HG03565 (cell line): ENCODE results near the gene GOLGA8K.
"Not testable (repeated sequence)": the region's sequence is repeated elsewhere in the genome, so short reads cannot be mapped to it uniquely, and the experiment has no call there.

Source experiments
- ATAC-seq: cut with Tn5 transposase; IDR thresholded peaks from one replicate; pipeline ENCODE4 v1.9.1; 2021; ENCODE audit warnings: mild to moderate bottlenecking, moderate library complexity; ENCODE audit not compliant: unreplicated experiment

Gene GOLGA8K, protein sequence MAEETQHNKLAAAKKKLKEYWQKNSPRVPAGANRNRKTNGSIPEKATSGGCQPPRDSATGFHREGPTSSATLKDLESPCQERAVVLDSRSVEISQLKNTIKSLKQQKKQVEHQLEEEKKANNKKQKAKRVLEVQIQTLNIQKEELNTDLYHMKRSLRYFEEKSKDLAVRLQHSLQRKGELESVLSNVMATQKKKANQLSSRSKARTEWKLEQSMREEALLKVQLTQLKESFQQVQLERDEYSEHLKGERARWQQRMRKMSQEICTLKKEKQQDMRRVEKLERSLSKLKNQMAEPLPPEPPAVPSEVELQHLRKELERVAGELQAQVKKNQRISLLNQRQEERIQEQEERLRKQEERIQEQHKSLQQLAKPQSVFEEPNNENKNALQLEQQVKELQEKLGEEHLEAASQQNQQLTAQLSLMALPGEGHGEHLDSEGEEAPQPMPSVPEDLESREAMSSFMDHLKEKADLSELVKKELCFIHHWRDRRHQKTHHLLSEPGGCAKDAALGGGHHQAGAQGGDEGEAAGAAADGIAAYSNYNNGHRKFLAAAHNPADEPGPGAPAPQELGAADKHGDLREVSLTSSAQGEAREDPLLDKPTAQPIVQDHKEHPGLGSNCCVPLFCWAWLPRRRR

DNA sequence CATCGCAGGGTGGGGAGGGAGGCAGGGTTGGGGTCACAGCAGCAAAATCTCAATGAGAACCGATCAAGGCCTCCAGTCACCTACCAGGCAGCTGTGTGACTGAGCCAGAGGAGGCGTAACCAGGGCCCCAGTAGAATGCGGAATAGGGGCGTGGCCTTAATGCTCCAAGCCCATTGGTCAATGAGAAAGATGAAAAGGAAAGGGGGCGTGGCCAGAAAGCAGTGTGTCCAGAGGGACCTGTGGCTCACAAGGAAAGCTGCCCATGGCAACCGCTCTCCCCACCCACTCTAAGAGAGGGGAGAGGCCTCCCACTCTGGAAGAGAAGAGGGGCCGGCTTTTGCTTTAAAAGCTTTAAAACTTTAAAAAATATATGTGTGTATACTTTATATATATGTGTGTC, at the start of gene GOLGA8K:
Gene GOLGA8K, minus strand, starts transcription at position 101 of the 400 bp plus-strand sequence. Its CDS starts 98 bp downstream, at position 3.
- ATAC-seq, result not testable (repeated sequence)

DNA sequence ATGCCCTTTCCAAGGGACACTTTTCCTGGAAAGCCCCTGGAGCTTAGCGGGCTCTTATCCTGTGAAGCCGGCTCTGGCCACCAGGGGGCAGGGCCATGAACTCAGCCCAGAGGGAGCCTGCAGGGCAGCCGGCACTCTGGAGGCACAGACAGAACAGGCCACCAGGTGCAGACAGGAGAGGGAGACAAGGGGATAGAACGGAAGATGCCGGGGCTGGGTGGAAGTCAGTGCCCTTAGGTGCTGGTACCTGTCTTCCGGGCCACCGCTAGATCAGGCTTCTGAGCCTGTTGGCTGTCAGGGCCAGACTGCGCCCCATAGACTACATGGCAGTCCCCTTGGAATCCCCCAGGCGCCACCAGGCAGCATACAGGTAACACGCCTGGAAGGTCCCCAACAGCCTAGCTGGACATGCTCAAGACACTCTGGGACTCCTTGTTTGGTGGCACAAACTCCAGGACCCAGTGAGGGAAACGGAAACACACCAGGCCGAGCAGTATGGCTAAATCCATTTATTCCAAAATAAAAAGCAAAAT, 37.4 kb upstream of the GOLGA8K start:
- not testable (repeated sequence) for ATAC-seq

DNA sequence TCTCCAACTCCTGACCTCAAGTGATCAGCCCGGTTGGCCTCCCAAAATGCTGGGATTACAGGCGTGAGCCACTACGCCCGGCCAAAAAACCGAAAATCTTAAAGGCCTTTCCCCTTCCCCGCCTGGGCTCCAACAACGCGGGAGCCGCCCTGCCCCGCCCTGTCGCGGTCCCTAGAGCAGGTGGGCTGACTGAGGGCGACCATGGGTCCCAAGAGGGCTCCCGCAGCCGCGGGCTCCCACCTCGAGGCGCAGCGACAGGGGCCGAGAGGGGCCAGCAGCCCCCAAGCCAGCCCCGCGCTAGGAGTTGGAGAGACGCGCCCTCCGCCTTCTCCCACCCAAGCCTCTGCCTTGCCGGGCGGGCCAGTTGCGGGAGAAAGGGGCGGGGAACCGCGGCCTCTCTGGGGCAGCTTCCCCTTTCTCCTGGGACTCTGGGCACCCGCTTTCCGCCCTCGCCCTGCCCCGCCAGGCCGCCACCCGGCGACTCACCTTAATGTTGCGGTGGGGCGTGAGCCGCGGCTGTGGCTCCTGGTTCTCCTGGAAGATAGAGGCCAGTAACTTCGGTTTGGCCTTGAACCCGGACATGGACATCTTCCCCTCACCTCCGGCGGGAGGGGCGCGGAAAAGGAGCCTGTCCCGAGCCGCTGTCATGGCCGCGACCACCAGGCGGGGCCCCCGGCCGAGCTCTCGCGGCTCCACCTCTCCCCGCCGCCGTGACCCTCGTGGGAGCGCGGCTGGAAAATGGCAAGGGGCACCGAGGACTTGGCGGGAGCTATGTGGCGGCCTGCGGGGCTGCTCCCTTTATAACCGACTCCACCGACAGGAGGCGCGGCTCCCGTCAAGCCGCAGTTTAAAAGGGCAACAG, 31.2 kb upstream of the GOLGA8K start:
- not testable (repeated sequence) for ATAC-seq

DNA sequence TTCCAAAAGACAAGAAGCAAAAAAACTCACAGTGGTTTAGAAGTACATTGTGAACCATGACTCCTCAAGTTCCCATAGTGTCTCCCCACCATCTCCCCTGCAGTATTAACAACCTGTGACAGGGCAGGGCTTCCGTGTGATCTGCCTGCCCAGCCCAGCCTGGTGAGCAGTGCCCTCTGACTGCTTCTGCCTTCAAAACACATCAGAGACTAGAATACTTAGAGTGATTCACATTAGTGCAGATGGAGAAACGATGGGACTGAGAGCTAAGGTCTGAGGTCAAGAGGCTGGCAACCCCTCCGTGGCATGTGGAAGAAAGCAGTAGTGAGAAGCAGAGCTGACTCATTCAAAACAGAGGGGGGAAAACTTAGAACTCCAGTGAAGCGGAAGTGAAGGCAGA, 24.5 kb upstream of the GOLGA8K start:
- ATAC-seq, result not testable (repeated sequence)

DNA sequence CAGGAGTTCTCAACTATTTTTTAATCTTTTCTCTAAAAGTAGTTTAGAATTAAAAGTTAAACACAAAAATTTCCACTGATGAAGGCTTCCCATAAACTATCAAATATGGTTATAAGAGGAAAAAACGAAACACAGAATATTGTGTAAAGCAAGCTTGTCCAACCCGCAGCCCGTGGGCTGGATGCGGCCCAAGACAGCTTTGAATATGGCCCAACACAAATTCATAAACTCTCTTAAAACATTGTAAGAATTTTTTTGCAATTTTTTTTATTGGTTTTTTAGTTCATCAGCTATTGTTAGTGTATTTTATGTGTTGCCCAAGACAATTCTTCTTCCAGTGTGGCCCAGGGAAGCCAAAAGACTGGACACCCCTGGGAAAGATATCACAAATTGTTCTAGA, 23.4 kb upstream of the GOLGA8K start:
- ATAC-seq, result not testable (repeated sequence)

DNA sequence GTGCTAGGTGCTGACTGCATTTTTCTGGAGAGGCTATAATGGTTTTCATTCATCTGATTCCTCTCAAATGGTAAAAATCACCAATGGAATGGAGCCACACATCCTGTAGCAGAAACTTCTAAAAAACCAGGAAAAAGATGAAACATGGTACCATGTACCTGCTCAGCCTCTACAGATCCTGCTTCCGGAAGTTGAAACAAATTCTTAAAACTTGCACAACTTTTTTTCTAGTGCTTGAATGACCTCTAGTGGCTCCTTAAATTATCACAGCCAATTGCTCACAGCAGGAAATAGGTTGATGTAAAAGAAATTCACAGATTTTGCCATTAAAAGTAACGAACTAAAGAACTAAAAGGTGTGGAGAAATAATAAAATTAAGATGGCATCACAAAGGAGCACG, 4.8 kb upstream of the GOLGA8K start:
- not testable (repeated sequence) for ATAC-seq

DNA sequence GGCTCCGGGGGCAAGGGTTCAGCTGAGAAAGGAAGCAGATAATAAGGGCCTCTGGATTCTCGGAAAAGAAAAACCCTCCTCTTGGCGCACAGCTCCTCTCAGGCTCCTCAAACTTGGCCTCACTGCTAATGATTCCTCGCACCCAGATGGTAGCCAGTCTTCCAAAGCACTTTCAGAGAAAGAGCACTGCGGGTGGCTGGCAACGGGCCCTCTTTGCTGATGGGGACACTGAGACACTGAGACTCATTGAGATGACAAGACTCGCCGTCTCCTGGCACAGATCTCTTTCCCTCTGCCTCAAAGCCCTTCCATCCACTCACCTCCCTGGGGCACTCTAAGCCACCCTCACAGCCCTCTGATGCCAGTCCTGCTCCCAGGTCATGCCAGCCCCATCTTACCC, 6.6 kb downstream of the GOLGA8K start:
- not testable (repeated sequence) for ATAC-seq

DNA sequence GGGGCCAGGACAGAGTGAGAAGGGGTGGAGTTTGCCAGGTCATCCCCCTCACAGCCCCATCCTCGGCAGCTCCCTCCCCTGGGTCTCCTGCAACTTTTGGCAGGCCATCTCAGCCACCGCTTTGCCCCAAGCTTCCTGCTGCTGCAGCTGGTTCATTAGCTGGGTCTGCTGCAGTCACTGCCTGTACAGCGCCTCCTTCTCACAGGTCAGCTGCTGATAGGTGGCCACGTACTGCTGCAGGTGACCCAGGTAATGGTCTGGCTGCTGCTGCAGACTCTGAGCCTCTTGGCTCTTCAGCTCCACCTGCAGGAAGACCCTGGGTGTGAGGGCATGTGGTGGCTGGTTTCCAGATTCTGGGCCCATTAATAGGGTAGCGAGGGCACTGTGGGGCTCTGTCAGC, 8.3 kb downstream of the GOLGA8K start:
- not testable (repeated sequence) for ATAC-seq

DNA sequence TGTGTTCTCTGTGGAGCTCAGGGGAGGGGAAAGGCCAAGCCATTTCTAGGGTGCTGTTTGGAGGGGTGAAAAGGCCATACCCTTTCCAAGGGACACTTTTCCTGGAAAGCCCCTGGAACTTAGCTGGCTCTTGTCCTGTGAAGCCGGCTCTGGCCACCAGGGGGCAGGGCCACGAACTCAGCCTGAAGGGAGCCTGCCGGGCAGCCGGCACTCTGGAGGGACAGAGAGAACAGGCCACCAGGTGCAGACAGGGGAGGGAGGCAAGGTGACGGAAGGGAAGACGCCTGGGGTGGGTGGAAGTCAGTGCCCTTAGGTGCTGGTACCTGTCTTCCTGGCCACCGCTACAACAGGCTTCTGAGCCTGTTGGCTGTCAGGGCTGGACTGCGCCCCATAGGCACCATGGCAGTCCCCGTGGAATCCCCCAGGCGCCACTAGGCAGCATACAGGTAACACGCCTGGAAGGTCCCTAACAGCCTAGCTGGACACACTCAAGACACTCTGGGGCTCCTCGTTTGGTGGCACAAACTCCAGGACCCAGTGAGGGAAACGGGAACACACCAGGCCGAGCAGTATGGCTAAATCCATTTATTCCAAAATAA, 14.9 kb downstream of the GOLGA8K start:
- ATAC-seq, result not testable (repeated sequence)

DNA sequence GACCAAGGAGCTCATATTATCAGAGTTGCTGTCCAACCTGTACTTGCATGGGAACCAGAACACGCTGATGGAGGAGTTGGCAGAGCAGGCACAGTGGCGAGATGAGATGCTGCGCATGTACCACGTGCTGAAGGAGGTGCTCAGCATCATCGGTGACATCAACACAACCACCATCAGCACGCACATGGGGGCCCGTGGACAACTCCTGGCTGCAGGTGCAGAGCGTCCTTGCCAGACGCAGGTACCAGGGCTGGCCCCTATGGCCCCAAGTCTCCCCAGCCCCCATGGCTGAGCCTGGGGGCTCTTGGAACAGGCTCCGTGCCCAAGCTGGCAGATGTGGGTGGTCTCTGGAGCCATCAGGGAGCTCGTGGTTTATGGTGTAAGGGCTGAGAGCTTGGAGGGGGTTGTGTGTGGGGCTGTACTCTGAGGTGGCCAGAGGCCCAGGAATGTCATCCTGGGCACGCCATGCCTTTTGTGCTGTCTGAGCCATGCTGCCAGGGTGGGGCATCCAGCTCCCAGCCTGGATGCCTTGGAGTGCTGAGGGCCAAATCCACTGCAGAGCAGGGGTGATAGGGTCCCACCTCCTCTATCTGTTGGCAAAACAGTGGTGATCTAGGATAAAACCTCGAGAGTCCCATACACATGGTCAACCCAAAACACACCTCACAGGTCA, 17.1 kb downstream of the GOLGA8K start:
- not testable (repeated sequence) for ATAC-seq

DNA sequence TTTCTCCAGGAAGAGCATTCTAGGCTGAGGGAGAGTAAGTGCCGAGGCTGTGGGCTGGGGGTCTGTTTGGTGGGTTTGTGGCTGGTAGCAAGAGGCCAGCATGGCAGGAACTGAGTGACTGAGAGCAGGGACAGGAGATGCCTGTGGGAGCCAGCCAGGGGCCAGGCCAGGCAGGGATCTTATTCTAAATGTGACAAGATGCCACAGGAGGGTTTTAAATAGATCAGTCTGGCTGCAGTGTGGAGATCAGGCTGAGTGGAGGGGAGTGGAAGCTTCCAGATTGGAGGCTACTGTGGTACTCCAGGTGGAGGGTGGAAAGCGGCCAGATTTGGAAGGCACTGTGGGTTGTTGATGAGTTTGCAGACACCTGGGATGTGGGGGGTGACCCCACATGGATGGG, 28.9 kb downstream of the GOLGA8K start:
- not testable (repeated sequence) for ATAC-seq

DNA sequence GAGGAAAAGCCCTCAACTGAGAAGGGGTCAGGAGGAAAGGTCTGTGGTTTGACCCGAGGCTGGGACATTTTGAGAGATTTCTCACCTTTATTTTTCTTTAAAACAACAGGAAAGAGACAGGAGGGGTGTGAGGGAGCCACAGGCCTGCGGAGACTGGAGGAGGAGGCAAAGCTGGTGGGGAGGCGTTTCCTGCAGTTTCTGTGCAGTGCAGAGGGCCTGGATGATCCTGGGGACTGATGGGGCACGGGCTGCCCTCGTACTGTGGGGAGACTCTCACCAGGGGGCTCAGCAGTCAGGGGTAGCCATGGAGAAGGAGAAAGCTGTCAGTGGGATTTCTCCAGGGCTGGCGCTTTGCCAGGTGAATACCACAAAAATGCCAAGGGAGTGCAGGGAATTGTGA, 29.4 kb downstream of the GOLGA8K start:
- ATAC-seq, result not testable (repeated sequence)

DNA sequence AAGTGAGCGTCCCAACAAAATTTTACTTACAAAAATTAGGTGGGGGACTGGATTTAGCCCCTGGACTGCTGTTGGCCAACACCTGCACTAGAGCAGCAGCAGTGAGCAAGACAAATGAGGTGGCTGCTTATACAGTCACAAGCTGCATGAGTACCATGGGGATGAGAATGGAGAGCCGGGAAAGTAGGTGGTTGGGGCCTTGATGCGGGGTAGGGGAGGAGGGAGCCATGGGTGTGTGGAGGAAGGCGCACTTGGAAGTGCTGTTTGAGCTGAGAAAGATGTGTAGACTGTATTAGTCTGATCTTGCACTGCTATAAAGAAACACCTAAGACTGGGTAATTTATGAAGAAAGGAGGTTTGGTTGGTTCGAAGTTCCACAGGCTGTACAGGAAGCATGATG, 31.0 kb downstream of the GOLGA8K start:
- ATAC-seq, result not testable (repeated sequence)

DNA sequence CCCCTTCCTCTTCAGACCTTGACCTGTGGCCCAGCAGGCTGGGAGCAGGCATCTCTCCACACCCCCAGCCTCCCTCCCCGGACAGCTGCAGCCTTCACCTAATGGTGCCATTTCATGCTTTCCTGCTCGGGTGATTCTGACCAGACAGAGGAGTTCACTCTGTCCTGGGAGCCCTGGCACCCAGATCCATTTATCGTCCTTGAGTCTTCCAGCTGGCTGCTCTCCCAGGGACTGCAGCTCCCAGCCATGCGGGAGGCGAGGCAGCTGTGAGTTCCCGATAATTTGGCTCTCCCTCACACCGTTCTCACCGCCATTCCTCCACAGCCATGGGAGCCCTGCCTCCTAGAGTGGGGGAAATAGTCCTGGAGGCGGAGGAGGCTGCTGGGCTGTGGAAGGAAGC, 32.6 kb downstream of the GOLGA8K start:
- ATAC-seq, result not testable (repeated sequence)

DNA sequence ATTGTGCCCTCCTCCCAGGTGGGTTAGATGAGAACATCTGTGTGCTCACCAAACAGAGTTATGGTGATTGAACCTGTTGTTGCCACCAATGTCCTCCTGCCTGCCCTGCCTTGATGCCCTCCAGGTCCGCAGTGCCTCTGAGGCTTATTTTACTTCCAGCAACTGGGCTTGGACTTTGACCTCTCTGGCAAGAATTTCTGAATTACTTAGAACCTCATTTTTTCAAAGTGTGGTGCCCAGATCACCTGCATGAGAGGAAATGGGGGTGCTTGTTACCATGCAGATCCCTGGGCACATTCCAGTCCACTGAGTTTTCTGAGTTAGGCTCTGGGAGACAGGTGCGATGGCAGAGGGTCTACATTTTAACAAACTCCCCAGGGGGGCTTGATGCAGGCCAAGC, 33.0 kb downstream of the GOLGA8K start:
- ATAC-seq, result not testable (repeated sequence)

DNA sequence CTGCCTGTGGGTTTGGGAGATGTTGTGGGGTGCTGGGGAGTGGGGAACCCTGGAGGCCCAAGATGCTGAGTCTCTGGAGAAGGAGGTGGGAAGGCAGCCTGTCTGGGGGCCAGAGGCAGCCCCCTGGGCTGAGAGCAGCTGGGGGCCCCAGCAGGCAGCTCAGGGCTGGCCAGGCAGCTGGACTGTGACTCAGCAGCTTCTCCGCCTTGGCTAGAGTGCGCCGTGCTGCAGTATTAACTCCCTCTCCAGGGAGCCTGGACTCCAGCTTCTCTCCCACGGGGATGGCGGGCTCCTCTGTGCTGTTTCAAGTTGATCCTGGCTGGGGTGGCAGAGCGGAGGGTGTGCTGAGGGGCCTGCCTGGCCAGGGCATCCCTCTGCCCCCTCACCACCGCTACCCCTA, 36.6 kb downstream of the GOLGA8K start:
- ATAC-seq, result not testable (repeated sequence)

DNA sequence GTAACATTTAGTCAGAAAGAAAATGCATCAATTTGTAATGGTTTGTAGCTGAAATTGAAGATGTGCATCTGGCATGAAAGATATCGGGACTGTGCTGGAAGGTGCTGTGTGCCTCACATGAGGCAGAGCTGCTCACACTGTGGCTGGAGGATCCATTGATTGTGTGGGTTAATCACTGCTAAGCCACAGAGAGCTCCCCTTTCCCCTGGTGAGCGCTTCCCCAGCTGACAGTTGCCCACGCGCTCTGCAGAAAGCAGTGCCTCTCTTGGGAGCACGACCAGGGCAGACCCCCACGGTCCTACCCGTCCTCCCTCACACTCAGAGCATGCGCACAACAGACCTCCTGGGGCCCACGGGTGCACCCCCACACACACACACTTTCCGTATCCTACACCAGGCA, 37.1 kb downstream of the GOLGA8K start:
- ATAC-seq, result not testable (repeated sequence)

DNA sequence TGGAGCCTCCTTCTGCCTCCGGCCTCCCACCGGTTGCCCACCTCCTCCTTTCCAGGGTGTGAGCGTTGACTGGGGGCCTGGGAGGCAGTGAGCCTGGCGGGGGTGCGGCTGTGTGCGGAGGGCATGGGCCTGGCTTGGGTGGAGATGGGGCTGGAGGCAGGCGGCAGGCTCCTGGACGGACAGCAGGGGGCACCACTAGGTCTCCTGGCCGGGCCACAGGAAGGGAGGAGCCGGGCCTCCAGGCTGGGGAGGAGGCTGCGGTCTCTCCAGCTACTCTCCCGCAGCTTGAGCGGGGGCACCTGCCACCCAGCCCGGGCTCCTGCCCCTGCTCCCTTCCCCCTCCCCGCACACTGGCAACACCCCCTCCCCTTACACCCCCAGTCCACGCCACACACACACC, 38.1 kb downstream of the GOLGA8K start:
- ATAC-seq, result not testable (repeated sequence)

DNA sequence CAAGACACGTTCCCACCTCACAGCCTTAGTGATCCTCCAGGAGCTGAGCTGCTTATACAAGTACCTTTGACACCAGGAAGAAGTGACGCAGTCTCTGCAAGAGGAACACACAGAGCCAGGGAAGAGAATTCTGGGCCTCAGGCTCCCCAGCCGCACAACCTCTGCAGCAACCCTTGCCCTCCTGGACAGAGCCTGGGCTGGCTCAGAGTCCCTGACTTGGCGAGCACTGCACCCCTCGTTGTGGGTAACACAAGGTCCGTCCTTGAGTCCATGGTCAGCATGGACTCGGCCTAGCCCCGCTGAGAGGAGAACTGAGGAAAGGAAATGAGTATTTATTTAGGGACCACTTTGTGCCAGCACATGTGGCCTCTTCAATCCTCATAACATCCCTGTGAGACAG, 39.6 kb downstream of the GOLGA8K start:
- not testable (repeated sequence) for ATAC-seq

DNA sequence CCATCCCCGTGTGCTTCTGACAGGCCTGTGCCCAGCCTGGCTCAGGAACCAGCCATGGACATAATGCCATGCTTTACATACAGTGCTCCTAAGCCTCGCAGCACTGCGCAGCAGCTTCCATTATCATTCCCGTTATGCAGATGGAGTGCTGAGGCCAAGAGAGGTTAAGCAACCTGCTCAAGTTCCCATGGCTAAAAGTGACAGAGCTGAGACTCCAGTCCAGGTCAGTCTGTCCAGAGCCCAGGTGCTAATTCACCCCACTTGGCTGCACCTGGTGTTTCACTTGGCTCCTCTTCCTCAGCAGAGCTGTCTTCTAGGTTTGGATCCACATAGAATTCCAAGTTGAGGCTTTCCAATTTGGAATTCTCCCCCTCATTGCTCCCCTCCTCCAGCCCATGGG, 41.4 kb downstream of the GOLGA8K start:
- not testable (repeated sequence) for ATAC-seq
